AG20443 (cell line): ENCODE results near the gene HAUS2.
"Not testable (repeated sequence)": the region's sequence is repeated elsewhere in the genome, so short reads cannot be mapped to it uniquely, and the experiment has no call there.

Experiments
- DNase-seq: peaks from one replicate; pipeline ENCODE4 v3.0.0; 2012; ENCODE audit warnings: low spot score, mixed read lengths

HAUS2 gene

DNA sequence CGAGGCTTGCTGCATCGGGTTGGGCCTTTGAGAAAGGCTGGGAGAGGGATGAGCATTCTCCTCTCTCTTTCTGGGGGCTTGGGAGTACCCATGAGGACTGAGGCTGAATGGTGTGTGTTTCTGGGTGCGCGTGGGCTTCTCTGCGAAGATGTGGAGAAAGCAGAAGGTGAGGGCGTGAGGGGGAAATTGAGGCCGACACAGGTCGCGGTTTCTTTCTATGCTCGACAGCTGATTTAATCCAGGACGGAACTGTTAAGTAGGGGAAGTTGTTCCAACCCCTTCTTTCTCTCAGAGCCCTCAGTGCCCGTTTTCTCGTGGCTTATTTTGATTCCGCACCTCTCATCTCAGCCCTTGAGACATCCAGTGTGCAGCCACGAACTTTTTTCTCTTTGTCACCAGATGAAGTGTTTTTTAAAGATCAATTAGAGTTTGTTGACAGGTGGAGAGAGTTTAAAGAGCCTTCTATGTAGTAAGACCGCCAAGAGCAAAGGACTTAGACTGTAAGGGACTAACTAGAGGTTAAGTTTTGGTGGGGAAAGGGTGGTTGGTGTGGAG lies 27.5 kb downstream of the HAUS2 start:
- DNase-seq, result no peak

DNA sequence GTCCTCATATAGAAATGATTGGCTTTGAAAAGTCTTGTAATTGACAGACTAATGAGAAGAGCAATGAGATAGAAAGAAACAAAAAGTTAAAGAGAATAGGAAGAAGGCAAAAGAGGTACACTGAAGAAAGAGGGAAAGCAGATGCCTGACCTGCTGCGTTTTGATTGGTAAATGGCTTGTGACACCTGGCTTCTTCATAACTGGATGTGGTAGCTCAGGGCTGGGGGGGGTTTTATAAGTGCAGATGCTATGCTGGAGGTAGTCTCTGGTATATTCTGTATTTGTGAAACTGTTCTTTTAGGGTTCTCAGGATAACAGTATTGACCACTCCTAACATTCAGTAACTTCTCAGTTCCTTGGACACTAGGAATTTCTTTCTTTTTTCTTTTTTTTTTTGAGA lies 28.1 kb downstream of the HAUS2 start:
- no peak for DNase-seq

- peak; percentile 49 for DNase-seq
These were observed 28.9 kb downstream of the HAUS2 start for GRCh38 chr15:42577514-42578031.

DNA sequence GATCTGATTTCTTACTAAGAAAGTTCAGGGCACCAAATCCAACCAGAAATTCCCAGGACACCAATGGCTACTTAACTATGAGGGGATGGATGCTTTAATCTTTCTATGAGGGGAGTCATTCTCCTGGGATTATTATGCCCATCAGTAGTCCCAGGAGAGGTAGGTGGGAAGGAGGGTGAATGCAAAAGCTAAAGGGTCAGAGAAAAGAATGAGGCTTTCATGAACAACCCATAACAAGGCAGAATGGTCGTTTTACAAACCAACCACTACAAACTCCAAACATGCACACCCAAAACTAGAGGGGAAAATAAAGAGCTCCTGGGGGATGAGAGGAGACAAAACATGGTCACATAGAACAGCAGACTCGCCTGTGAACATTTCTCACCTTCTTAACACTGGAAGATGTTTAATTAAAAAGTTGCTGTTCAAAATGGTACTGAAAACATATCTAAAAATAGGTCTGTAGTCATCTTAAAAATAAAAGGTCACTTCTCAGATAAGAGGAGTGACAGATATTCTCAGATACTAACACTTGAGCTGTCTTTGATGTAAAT lies 30.4 kb downstream of the HAUS2 start:
- no peak for DNase-seq

DNA sequence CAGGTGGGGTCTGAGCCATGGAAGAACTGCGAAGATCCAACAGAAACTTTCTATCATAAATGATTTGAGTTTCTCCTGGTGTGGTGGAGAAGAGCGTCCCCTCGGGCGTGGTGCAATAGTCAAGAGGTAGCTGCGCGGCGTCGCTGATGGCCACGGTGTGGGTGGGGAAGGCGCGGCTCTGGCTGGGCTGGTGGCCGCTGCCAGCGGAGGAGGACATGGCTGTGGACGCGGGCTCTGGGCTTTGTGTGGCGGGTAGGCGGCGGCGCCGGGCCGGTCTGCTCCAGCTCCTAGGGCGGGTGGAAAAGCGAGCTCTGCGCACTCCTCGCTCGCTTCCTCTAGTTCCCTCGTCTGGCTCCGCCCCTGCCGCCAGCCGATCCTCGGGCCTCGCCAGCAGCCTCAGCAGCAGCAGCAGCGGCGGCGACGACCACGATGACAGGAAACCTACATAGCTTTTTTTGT lies 32.7 kb downstream of the HAUS2 start:
- DNase-seq, result peak; percentile 89

GRCh38 chr15:42582569-42583375 lies 34.1 kb downstream of the HAUS2 start:
- DNase-seq, result no peak

DNA sequence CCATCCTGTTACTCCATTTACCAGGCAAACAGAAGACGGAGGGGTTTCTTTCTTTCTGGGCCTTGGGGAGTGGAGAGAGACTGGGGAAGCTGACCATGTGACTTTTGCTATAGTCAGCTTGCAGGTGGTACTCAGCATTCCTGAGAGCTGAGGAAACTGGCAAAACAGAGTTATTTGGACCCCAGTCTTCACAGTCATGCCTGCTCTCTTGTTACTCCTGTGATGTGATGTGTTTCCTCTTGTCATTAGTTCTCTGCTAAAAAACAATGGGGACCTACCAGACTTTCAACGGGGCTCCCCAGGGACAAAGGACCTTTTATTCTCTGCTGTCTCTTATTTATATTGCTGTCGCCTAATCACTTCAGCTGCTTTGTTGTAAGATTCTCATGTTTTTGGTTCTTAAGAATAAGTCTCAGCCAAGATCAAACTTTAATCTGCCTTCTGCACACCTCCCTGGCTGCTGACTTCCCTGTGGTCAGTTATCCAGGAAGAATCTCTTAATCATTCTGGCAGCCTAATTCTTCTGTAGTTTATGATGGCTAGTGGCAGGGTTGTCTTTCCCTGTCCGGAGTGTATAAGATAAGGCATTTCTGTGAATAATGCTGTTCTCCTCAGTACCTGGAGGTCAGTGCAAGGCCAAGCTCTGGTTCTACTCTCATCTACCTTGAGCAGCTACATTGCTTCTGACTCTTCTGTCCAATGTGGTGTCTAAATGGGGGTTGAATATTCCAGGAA lies 35.6 kb downstream of the HAUS2 start:
- no peak for DNase-seq

DNA sequence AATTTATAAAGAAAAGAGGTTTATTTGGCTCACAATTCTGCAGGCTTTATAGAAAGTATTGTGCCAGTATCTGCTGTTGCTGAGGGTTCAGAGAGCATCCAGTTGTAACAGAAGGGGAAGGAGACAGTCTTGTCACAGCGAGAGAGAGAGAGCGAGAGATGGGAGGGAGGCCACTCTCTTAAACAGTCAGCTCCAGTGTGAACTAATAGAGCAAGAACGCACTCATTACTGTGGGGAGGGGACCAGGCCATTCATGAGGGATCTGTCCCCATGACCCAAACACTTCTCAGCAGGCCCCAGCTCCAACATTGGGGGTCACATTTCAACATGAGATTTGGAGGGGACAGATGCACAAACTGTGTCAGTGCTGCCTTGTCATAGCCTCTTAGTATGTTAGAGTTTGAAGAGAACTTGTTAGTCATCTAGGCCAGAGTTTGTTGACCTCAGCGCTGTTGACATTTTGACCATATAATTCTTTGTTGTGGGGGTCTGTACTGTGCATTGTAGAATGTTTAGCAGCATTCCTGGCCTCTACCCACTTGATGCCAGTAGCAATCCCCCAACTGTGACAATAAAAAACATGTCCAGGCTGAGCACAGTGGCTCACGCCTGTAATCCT lies 42.1 kb downstream of the HAUS2 start:
- no peak for DNase-seq

- DNase-seq, result peak; percentile 74
These were observed 42.7 kb downstream of the HAUS2 start for GRCh38 chr15:42591238-42591934.

DNA sequence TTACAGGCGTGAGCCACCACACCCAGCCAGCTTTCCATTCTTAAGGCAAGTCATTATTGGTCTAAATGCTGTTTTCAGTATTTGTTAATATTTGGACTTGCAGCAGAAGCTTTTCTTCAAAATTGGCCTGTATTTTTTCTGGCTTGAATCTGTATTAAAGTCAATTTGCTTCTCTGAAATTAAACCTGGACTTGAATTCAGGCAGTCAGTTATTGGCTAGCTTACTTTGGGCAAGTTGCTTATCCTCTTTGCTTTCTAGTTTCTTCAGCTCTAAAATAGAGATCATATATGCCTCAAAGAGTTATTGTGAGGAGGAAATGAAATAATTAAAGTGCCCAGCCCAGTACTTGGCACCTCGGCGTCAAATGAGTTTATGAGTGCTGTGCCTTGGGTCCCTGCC lies 44.1 kb downstream of the HAUS2 start:
- DNase-seq, result no peak

DNA sequence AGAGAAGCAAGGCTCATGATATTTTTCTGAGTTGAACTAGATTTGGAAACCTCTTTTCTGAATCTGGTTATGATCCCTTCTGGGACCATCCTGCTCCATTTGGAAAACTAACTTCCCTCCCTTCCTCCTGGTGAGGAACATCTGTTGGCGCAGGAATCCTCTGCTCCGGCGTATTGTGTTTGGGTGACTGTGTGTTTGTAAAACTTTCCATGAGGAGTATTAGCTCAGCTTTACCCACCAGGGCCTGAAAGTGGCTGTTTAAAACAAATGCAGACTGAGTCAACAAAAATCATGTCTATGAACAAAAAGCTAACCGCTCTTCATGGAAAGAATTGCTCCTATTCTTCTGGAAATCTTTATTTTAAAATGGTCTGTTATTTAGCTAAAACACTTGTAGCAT lies 44.5 kb downstream of the HAUS2 start:
- peak; percentile 53 for DNase-seq

DNA sequence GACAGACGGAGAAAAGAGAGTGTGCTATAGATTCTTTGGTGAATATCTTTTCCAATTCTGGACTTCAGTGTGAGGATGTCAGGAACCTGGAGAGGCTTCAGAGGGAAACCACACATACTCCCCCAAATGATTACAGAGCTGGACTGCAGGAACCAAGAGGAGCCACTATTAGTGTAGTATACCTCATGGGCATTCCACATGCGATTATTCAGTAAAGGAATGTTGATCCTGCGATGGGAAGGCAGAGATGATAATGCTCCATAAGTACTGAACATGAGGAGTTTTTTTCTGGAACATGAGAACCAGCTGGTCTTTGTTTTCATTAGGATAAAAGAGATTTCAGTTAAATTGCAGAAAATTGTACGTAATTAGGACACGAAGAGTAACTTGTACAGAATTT lies 45.5 kb downstream of the HAUS2 start:
- DNase-seq, result no peak

GRCh38 chr15:42595626-42596240 lies 47.1 kb downstream of the HAUS2 start:
- DNase-seq, result peak; percentile 25

DNA sequence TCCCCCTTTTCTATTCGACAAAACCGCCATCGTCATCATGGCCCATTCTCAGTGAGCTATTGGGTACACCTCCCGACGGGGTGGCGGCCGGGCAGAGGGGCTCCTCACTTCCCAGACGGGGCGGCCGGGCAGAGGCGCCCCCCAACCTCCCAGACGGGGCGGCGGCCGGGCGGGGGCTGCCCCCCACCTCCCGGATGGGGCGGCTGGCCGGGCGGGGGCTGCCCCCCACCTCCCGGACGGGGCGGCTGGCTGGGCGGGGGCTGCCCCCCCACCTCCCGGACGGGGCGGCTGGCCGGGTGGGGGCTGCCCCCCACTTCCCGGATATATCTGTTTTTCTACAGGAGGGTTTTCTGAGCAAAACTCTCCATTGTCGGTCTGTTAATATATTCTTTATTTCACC lies 52.7 kb downstream of the HAUS2 start:
- not testable (repeated sequence) for DNase-seq

- DNase-seq, result no peak
These were observed 53.9 kb downstream of the HAUS2 start for GRCh38 chr15:42602501-42602900.

- no peak for DNase-seq
These were observed 55.3 kb downstream of the HAUS2 start for GRCh38 chr15:42603978-42604377.

GRCh38 chr15:42604894-42605744 lies 56.5 kb downstream of the HAUS2 start:
- peak; percentile 45 for DNase-seq

DNA sequence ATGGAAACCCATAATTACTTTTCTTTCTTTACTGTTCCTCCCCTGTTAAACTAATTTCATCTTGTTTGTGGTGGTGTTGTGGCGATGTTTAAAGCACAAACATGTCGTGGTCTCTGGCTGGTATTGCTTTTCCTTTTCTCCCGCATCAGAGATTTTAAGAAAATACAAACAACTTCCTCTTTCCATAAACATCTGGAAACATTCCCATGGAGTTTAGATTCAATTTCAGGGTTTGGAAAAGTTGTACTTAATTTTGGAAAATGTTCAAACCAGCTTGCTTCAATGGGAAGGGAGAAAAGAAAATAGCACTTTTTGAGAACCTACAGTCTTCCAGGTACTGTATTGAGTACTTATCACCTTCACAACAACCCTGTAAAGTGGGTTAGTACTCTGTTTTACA lies 57.2 kb downstream of the HAUS2 start:
- no peak for DNase-seq

GRCh38 chr15:42608110-42608531 lies 59.5 kb downstream of the HAUS2 start:
- peak; percentile 13 for DNase-seq
